GM23248 (cell line): ENCODE results near the gene PHOX2A.

ENCODE experiments used
- EZH2 ChIP-seq: fragments of 200-600 bp; sonication (generic); IDR thresholded peaks from 2 replicates; pipeline ENCODE4 v1.6.1; 2018; ENCODE audit warnings: antibody characterized with exemption, mild to moderate bottlenecking; ENCODE audit not compliant: insufficient read depth, poor library complexity, severe bottlenecking
- EZH2phosphoT487 ChIP-seq: fragments of 200-600 bp; sonication (generic); IDR thresholded peaks from 2 replicates; pipeline ENCODE4 v1.6.1; 2018; ENCODE audit warnings: antibody characterized with exemption, moderate library complexity, mild to moderate bottlenecking, low read depth; ENCODE audit not compliant: insufficient read depth

DNA sequence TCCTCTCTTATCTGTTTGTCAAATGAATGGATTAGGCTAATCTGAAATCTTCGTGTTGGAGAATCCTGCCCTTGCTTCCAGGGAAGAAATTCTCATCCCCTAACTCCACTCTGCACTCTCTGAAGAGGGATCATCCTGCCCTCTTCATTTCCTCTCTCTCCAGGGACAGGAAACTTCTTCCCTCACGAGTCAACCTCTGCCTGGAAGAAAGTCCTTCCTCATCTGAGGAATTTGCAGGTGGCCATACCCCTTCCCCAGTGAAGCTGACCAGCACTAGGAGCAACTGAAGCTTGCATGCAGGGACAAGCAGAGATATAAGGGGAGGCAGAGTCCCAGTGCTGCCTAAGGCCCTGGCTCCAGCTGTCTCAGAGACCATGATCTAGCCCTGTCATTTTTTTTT lies 3.6 kb upstream of the PHOX2A start:
- TF ChIP-seq EZH2: no peak
- no peak for TF ChIP-seq EZH2phosphoT487
